ENCODE data around the gene BRINP3. TPM values are rescaled to one million over a fixed set of nuclear protein-coding genes. Genes with fewer than 3 reads are reported as not detected.
"Not testable (repeated sequence)": the region's sequence is repeated elsewhere in the genome, so short reads cannot be mapped to it uniquely, and the experiment has no call there.

Gene BRINP3
- total RNA-seq = 10 to 100 TPM in 1 of 2 donors, under 1 TPM in 1; 0.98 to 19.8 TPM
- under 1 TPM; 0.06 to 0.30 TPM for polyA plus RNA-seq
- long read RNA-seq, donor 1, partial matches to known transcripts = 0 of 1 reads
- long read RNA-seq, donor 1, other reads (novel, unspliced or antisense) = 0 of 1 reads
- long read RNA-seq, donor 2 = 0 reads
- long read RNA-seq, donor 3, partial matches to known transcripts = 0 of 1 reads
- long read RNA-seq, donor 3, other reads (novel, unspliced or antisense) = 0 of 1 reads
- long read RNA-seq, donor 4, partial matches to known transcripts = 0 of 1 reads
- long read RNA-seq, donor 4, other reads (novel, unspliced or antisense) = 0 of 1 reads
- long read RNA-seq, donor 5, partial matches to known transcripts = 0 of 1 reads
- long read RNA-seq, donor 5, other reads (novel, unspliced or antisense) = 0 of 1 reads

DNA sequence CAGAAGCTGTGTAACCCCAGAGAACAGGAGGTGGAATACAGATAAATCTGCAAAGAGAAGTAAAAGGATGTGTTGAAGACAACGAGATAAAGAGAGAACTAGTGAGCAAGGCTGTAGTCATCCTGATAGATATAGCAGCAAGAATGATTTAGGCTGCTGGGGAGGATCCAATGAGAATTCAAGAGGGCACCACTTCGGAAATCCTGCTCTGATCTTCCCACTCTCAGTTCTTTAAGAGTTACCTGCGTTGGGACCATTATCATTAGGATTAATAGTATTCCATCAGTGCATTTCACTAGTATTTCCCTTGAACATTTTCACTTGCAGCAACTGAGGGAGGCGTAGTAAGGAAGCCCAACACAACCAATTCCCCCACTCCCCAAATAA, at the start of gene BRINP3:
Gene BRINP3, minus strand, starts transcription at position 103 of the 387 bp plus-strand sequence.
- no peak for ATAC-seq (ENCODE audit: insufficient read depth, low FRiP score)
- H3K27ac ChIP-seq (ENCODE audit: low read depth in 1 of 2, low read length in 1 of 2) = no peak within 1 kb of the TSS
- no peak within 1 kb of the TSS for H3K4me3 ChIP-seq
- H3K9me3 ChIP-seq (ENCODE audit: control insufficient read depth in 4 of 4, insufficient read depth in 3 of 4, low read length in 3 of 4) = peaks cover 0 to 3% (median 0%) of the 10 kb centered on the region in 4 donors
- H3K9ac ChIP-seq (ENCODE audit: insufficient read depth in 1 of 2, low read length in 2 of 2) = no peak within 1 kb of the TSS
- peaks cover 0 to 38% (median 12%) of the 10 kb centered on the region in 3 donors for H3K27me3 ChIP-seq (ENCODE audit: control insufficient read depth in 3 of 3, insufficient read depth in 3 of 3, low read length in 2 of 3)
- WGBS, 2 donors = 6 to 8% methylated on average over 4 of the region's 4 CpGs
- DNase-seq = peak in 1 of 3 donors; percentile 56
- H3K36me3 ChIP-seq (ENCODE audit: control insufficient read depth in 4 of 4, insufficient read depth in 4 of 4, low read length in 4 of 4) = no peaks in the 10 kb centered on the region
- peaks cover 0 to 20% (median 4%) of the 10 kb centered on the region in 5 donors for H3K4me1 ChIP-seq (ENCODE audit: control insufficient read depth in 5 of 5, insufficient read depth in 5 of 5, low read length in 5 of 5)
- TF ChIP-seq, protein P1, sequence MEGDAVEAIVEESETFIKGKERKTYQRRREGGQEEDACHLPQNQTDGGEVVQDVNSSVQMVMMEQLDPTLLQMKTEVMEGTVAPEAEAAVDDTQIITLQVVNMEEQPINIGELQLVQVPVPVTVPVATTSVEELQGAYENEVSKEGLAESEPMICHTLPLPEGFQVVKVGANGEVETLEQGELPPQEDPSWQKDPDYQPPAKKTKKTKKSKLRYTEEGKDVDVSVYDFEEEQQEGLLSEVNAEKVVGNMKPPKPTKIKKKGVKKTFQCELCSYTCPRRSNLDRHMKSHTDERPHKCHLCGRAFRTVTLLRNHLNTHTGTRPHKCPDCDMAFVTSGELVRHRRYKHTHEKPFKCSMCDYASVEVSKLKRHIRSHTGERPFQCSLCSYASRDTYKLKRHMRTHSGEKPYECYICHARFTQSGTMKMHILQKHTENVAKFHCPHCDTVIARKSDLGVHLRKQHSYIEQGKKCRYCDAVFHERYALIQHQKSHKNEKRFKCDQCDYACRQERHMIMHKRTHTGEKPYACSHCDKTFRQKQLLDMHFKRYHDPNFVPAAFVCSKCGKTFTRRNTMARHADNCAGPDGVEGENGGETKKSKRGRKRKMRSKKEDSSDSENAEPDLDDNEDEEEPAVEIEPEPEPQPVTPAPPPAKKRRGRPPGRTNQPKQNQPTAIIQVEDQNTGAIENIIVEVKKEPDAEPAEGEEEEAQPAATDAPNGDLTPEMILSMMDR (IDR thresholded peaks at IDR 0.05; ENCODE audit: control extremely low read depth, extremely low read depth) = no peak

DNA sequence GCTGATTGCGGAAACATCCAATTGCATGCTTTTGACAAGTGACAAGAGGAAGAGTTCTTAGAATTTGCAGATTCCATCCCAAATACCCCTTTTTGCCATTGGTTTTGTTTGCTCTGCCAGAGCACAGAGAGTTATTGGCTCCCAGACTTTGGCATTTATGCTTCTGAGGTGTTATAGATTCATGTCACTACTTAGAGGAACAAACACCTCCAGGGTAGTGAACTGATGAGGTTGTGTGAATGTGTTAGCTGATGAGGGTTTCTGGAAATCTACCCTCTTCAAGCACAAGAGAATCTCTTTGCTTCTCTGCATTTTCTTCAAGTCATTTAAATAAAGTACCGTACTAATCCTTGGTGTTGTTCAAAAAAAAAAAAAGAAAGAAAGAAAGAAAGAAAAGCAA, 33.9 kb upstream of the BRINP3 start:
- no peak overlapping the region for H3K27ac ChIP-seq (ENCODE audit: low read depth in 1 of 2, low read length in 1 of 2)
- H3K36me3 ChIP-seq (ENCODE audit: control insufficient read depth in 4 of 4, insufficient read depth in 4 of 4, low read length in 4 of 4) = no peaks in the 10 kb centered on the region
- H3K9ac ChIP-seq (ENCODE audit: insufficient read depth in 1 of 2, low read length in 2 of 2) = no peak overlapping the region
- H3K27me3 ChIP-seq (ENCODE audit: control insufficient read depth in 3 of 3, insufficient read depth in 3 of 3, low read length in 2 of 3) = no peaks in the 10 kb centered on the region
- DNase-seq (no peak), ATAC-seq (ENCODE audit: insufficient read depth, low FRiP score) (no peak)
- TF ChIP-seq, protein P1 (IDR thresholded peaks at IDR 0.05; ENCODE audit: control extremely low read depth, extremely low read depth) = no peak
- no peaks in the 10 kb centered on the region for H3K9me3 ChIP-seq (ENCODE audit: control insufficient read depth in 4 of 4, insufficient read depth in 3 of 4, low read length in 3 of 4)
- no peak overlapping the region for H3K4me3 ChIP-seq
- peaks cover 0 to 3% (median 0%) of the 10 kb centered on the region in 5 donors for H3K4me1 ChIP-seq (ENCODE audit: control insufficient read depth in 5 of 5, insufficient read depth in 5 of 5, low read length in 5 of 5)
- WGBS, 2 donors = 67 to 82% methylated on average over 2 of the region's 2 CpGs

DNA sequence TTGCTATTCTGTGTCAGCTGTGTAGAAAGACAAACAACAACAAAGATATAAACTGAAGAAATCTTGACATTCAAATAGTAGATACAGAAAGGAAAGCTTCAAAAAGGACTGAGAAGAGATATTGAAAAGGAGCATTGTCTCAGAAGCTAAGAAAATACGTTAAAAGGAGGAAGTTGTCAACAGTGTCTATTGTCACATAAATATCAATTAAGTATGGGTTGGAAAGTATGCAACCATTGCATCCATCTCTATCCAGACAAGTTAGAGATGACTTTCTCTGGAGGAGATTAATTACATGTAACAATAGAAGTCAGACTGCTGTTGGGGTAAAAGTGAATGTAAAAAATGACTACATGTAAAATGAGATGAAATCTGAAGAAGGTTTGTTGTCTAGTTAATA, 29.7 kb upstream of the BRINP3 start:
- no peak overlapping the region for H3K9ac ChIP-seq (ENCODE audit: insufficient read depth in 1 of 2, low read length in 2 of 2)
- WGBS, 2 donors = 35 to 44% methylated on average over 1 of the region's 1 CpG
- no peak overlapping the region for H3K27ac ChIP-seq (ENCODE audit: low read depth in 1 of 2, low read length in 1 of 2)
- H3K4me1 ChIP-seq (ENCODE audit: control insufficient read depth in 5 of 5, insufficient read depth in 5 of 5, low read length in 5 of 5) = peaks cover 0 to 3% (median 0%) of the 10 kb centered on the region in 5 donors
- H3K27me3 ChIP-seq (ENCODE audit: control insufficient read depth in 3 of 3, insufficient read depth in 3 of 3, low read length in 2 of 3) = no peaks in the 10 kb centered on the region
- no peak overlapping the region for H3K4me3 ChIP-seq
- TF ChIP-seq, protein P1 (IDR thresholded peaks at IDR 0.05; ENCODE audit: control extremely low read depth, extremely low read depth) = no peak
- no peak for DNase-seq
- H3K9me3 ChIP-seq (ENCODE audit: control insufficient read depth in 4 of 4, insufficient read depth in 3 of 4, low read length in 3 of 4) = peaks cover 0 to 3% (median 0%) of the 10 kb centered on the region in 4 donors
- no peaks in the 10 kb centered on the region for H3K36me3 ChIP-seq (ENCODE audit: control insufficient read depth in 4 of 4, insufficient read depth in 4 of 4, low read length in 4 of 4)
- no peak for ATAC-seq (ENCODE audit: insufficient read depth, low FRiP score)

DNA sequence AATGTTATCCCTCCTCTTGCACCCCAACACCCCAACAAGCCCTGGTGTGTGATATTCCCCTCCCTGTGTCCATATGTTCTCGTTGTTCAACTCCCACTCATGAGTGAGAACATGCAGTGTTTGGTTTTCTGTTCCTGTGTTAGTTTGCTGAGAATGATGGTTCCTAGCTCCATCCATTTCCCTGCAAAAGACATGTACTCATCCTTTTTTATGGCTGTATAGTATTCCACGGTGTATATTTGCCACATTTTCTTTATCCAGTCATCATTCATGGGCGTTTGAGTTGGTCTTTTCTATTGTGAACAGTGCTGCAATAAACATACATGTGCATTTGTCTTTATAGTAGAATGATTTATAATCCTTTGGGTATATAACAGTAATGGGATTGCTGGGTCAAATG, 26.9 kb upstream of the BRINP3 start:
- not testable (repeated sequence) for H3K9ac ChIP-seq (ENCODE audit: insufficient read depth in 1 of 2, low read length in 2 of 2); H3K4me1 ChIP-seq (ENCODE audit: control insufficient read depth in 5 of 5, insufficient read depth in 5 of 5, low read length in 5 of 5); H3K4me3 ChIP-seq; H3K27ac ChIP-seq (ENCODE audit: low read depth in 1 of 2, low read length in 1 of 2); H3K36me3 ChIP-seq (ENCODE audit: control insufficient read depth in 4 of 4, insufficient read depth in 4 of 4, low read length in 4 of 4); H3K9me3 ChIP-seq (ENCODE audit: control insufficient read depth in 4 of 4, insufficient read depth in 3 of 4, low read length in 3 of 4); DNase-seq; ATAC-seq (ENCODE audit: insufficient read depth, low FRiP score); H3K27me3 ChIP-seq (ENCODE audit: control insufficient read depth in 3 of 3, insufficient read depth in 3 of 3, low read length in 2 of 3)
- WGBS, 2 donors = 78 to 86% methylated on average over 3 of the region's 3 CpGs

Measured in lung (tissue), 16 donors.